ENCODE measurements around the gene PDLIM4.

The PDLIM4 gene

GRCh38 chr5:132227485-132228240 is 29.8 kb upstream of the PDLIM4 start, which contains the start of gene P4HA2:
TSS of gene P4HA2 (minus strand) at chr5:132227853. CDS start at chr5:132218626, 9,227 bp downstream.
- no peak for DNase-seq (ENCODE audit: low read depth in 2 of 2)

DNA sequence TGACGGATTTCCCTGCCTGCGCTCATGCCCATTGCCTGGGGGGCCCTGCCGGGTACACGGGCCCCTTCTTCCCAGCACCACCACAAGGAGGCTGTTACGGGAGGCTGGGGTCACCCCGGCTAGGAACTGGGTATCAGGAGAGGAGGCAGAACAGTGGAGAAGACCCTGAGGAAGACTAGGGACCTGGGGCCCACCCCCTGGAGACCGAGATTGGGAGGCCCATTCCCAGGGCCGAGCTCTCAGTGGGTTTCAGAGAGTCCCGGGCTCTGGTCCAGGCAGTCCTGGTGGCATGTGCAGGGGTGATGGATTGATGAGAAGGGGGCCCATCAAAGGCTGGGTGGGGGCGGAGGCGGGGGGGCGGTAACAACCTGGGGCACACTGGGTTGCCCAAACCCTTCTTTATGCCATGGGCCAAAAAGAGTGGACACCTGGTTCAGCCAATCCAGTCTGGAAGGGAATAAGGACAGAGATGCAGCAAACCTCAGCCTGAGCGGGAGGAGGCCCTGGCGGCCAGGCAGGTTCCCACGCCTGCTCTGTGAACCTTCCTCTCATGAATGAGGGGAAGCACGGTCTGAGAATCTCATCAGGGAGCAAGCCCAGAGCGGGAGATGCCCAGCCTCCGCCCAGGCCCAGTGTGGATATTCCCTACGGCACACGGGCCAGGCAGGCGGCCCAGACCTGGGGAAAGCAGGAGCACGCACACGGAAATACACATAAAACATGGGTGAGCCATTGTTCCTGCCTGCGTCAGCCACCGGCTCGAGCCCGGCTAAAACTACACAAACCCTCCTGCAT is 29.1 kb upstream of the PDLIM4 start:
- DNase-seq (ENCODE audit: low read depth in 2 of 2), result no peak

- no peak for DNase-seq (ENCODE audit: low read depth in 2 of 2)
Measured at GRCh38 chr5:132229236-132229635, 28.3 kb upstream of the PDLIM4 start.

- DNase-seq (ENCODE audit: low read depth in 2 of 2), result no peak
Measured at GRCh38 chr5:132230871-132231270, 26.6 kb upstream of the PDLIM4 start.

DNA sequence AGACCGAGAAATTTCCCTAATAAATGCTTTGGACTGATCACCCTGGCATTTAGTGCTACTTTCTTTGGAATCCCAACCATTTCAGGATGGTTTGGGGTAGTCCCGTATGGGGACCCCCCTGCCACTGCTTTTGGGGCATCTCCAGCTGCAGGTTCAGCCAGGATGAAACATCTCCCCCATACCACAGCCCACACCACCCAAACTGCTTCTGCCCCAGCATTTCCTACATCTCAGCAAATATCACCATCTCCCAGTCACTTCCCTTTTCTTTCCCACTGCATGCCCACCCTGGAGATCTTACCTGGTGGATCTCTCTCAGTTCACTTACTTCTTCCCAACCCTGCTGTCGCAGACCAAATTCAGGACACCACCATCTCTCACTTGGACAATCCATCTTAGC is 25.0 kb upstream of the PDLIM4 start:
- DNase-seq (ENCODE audit: low read depth in 2 of 2), result no peak

GRCh38 chr5:132233081-132233480 is 24.4 kb upstream of the PDLIM4 start:
- no peak for DNase-seq (ENCODE audit: low read depth in 2 of 2)

DNA sequence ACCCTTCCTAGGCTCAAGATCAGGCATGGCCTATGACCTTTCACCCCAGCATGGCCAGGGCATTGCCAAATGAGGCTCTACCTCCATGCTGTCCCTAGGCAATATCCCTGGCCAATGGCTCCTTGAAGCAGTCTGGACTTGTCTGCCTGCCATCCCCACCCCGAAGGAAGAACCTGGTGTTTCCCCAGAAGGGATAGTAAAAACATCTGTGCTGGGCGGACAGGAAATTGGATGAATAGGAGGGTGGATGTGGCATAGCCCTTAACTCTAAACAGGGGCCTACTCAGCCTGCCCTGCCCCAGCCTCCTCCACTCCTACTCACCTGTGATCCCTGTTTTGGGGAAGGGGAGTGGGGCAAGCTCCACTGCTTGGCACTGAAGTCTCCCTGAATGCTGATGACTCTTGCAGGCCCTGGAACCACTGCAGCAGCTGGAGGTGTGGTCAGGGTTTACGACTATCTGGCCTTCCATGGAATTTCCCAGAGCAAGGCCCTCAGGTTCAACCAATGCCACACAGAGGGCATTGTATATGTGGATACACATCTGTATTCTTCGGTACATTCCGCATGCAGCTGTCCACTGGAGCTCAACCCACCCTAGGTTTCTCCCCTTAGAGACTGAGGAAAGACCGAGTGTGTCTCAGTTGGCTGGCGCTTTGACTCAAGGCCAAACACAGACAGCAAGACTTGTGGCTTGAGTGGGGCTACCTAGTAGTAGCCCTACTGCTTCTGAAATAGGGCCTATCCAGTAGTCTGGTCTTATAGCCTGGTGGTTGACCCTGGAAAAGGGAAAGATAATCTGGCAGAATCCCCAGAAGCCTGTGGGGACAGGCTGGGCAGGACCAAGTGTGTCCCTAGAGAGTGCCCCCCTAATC is 23.4 kb upstream of the PDLIM4 start:
- no peak for DNase-seq (ENCODE audit: low read depth in 2 of 2)

DNA sequence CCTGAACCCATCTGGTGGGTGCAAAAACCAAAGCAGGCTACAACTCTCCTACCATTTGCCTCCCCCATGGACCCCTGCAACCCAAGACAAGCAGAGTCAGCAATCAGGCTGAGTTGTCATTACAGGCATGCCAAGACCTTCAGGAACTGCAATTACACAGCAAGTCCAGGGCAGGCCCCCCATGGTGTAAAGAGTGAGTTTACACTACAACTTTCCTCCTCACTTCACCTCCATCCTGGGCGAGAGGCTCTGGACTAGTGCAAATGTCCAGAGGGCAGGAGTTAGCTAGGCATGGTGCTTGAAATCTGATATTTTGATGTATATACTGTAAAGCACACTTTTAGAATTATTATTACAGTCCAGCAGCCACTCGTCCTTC is 22.8 kb upstream of the PDLIM4 start:
- DNase-seq (ENCODE audit: low read depth in 2 of 2), result no peak

DNA sequence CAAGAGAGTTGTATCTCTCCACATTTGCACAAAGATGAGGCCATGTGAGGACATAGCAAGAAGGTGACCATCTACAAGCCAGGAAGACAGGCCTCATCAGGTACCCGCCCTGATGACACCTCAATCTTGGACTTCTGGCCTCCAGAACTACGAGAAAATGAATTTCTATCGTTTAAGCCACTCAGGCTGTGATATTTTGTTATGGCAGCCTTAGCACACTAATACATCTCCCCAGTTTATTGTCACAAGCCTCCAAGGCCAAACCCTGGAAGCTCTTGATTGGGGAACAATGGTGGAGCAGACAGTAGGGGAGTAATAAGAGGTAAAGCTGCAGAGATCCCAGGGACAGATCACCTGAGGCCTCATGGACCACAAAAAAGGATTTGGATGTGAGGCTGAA is 22.2 kb upstream of the PDLIM4 start:
- no peak for DNase-seq (ENCODE audit: low read depth in 2 of 2)

GRCh38 chr5:132237141-132237540 is 20.4 kb upstream of the PDLIM4 start:
- DNase-seq (ENCODE audit: low read depth in 2 of 2), result no peak

DNA sequence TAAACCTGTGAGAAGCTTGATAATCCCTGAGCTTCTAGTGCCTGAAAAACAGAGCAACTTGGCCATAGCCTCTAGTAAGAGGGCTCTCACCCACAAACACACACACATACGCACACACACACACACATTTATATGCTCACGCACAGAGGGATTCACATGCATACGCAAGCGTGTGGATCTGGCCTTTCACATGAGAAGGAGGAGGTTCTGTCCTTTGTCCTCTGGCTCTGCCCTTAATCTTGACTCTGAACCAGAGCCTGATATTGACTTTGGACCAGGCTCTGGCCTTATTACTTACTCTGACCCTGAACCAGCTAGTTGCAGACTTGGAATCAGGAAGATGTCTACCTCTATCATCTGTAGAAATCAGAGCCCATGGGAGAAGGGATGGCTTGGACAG is 19.8 kb upstream of the PDLIM4 start:
- DNase-seq (ENCODE audit: low read depth in 2 of 2), result no peak

- peak; percentile 50 to 71 for DNase-seq (ENCODE audit: low read depth in 2 of 2)
Measured at GRCh38 chr5:132238169-132238744, 19.2 kb upstream of the PDLIM4 start.

DNA sequence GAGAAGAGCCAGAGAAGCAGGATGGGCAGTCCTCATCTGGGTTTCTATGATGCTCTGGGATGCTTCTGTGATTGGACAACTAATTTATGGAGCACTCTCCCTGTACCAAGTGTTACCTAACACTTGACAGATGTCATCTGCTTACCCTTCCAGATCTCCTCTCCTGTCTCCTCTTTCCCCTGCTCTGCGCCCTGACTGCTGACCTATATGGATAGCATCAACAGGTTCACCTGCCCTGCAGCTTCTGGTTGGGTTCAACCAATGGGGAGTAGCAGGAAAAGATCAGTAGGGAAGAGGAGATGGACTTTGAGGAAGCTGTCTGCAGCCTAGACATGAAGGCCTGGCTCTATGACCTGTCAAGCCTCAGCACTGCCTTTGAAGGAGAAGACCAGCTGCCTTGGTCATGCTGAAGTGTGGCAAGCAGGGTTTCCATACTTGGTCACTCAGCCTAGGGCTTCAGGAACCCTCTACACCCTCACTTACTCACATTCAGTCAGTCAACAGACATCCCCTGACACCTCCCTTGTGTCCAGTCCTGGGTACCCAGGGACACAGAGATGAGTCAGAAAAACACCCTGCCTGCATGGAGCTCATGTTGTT is 18.5 kb upstream of the PDLIM4 start:
- DNase-seq (ENCODE audit: low read depth in 2 of 2), result no peak

- no peak for DNase-seq (ENCODE audit: low read depth in 2 of 2)
Measured at GRCh38 chr5:132239776-132240175, 17.7 kb upstream of the PDLIM4 start.

GRCh38 chr5:132243366-132243977 is 14.0 kb upstream of the PDLIM4 start:
- DNase-seq (ENCODE audit: low read depth in 2 of 2), result no peak

DNA sequence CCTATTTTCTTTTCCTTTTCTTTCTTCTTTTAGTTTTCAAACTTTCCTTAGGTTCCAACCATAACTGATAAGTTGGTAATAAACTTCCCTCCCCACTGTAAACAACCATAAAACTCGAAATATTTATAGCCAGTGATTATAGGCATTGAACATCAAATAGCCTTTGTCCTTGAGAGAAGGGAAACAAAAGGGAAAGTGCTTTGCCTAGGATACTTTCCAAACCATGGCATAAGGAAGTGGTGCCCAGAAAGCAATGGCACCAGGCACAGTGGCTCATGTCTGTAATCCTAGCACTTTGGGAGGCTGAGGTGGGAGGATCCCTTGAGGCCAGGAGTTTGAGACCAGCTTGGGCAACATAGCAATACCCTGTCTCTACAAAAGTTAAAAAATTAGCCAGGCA is 11.9 kb upstream of the PDLIM4 start:
- DNase-seq (ENCODE audit: low read depth in 2 of 2), result no peak

DNA sequence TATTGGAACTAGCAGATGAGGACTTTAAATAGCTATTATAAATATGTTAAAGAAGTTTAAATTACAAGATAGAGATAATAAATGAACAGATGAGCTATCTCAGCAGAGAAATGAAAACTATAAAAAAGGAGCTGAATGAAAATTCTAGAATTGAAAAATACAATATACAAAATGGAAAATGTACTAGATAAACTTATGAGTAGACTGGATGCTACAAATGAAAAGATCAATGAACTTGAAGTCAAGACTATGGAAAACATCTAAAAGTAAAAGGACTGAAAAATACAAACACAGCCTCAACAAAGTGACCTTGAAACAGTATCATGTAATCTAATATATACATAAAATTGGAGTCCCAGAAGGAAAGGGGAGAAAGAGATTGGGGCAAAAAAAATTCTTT is 10.7 kb upstream of the PDLIM4 start:
- DNase-seq (ENCODE audit: low read depth in 2 of 2), result no peak

DNA sequence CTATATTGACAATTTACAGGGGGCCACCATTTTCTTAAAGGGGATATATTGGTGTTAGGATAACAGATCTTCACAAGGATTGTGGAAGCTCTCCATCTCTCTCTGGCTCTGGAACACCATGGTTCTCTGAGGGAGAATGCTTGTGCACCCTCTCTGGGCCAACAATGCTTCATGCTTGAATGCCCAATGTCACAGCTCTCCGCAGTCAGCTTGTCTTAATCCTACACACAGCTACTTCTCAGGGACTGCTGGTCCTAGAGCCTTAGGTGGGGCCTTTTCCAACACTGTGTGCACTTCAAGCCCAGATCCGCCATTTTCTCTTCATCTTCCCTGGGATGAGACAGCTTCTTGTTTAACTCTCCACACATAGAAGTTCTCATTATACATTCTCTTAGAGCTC is 6.9 kb upstream of the PDLIM4 start:
- no peak for DNase-seq (ENCODE audit: low read depth in 2 of 2)

GRCh38 chr5:132251220-132251725 is 6.2 kb upstream of the PDLIM4 start:
- DNase-seq (ENCODE audit: low read depth in 2 of 2), result no peak

DNA sequence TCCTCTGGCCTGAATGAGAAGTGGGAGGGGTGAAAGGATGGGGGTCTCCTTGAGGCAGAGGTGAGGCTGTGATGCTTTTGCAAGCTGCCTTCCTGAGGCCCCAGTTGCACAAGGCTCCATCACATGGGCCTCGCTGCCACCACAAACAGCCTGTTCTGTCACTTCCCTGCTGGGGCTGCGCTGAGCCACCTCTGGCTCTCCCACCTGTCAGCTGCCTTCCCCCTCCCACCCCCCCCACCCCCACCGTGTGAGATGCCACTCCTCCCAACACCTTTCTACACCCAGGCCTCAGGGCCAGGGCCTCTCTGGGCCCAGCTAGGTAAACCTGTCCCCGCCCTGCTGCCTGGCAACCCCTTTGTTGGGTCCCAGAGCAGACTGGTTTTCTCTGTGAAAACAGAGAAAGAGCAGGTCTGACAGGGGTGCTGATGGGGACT is 4.5 kb upstream of the PDLIM4 start:
- DNase-seq (ENCODE audit: low read depth in 2 of 2), result no peak
